Activated CD8-positive, alpha-beta memory T cell treated with anti-CD3 and anti-CD28 coated beads for 4 hours (primary cell): ENCODE measurements around the gene FBXW8.

Experiments
- DNase-seq, 2 donors: peaks; one replicate each; pipeline ENCODE4 v3.0.0-alpha.2; 2020; ENCODE audit warnings: low read depth in 2 of 2

The FBXW8 gene

DNA sequence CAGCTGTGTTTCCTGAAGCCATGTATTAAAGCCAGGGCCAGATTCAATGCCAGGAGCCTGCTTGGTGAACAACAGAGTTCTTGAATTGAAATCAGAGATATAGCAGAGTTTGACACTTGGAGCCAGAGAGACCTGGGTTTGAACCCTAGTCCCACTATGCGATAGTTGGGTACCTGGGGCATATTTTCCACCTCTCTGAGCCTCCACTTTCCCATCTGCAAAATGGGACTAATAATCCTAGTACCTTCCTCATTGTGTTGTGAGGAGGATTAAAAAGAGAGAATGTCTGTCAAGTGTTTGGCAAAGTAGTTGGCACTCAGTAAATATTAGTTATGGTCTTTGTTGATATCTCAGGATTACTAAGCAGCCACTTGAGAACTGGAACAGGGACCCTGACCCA lies 23.5 kb upstream of the FBXW8 start:
- DNase-seq, result no peak

DNA sequence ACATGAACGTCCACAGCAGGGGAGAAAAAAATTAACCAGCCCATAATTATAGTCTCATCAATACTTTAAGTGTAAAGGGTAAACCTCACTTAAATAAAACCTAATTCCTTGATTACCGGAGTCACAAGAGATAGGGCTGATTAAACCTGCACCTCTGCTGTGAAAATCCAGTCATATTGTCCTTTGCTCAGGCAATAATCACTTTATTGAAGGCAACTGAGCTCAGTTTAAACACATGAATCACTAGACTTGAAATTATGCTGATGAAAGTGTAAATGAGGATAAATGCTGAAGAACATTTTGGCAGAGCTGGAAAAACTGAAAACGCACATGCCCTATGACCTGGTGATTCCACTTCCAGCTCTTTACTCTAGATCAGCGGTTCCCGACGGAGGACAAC lies 22.9 kb upstream of the FBXW8 start:
- no peak for DNase-seq

DNA sequence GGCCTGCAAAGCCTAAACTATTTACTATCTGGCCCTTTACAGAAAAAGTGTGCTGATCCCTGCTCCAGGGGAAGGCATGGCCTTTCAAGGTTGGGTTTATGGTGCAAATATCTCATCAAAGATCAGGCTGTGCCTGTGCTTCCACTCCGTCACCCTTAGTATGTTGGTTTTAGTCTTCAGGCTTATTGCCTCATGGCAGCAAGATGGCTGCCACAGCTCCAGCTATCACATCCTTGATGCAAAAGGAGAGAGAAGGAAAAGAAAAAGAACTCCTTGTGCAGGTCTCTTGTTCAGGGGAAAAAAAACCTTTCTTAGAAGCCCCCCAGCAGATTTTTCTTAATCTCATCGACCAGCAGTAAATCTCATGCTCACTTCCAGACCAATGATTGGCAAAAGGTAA lies 20.4 kb upstream of the FBXW8 start:
- no peak for DNase-seq

DNA sequence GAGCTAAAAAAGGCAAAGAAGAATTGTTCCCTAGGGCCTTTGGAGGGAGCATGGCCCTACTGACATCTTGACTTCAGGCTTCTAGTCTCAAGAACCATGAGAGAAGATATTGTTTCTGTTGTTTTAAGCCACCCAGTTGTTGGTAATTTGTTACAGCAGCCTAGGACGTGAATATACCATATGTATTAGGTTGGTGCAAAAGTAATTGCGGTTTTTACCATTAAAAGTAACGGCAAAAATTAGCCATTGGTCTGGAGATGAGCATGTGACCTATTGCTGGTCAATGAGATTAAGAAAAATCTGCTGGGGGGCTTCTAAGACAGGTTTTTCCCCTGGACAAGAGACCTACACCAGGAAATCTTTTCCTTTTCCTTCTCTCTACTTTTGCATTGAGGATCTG lies 19.7 kb upstream of the FBXW8 start:
- DNase-seq, result no peak

DNA sequence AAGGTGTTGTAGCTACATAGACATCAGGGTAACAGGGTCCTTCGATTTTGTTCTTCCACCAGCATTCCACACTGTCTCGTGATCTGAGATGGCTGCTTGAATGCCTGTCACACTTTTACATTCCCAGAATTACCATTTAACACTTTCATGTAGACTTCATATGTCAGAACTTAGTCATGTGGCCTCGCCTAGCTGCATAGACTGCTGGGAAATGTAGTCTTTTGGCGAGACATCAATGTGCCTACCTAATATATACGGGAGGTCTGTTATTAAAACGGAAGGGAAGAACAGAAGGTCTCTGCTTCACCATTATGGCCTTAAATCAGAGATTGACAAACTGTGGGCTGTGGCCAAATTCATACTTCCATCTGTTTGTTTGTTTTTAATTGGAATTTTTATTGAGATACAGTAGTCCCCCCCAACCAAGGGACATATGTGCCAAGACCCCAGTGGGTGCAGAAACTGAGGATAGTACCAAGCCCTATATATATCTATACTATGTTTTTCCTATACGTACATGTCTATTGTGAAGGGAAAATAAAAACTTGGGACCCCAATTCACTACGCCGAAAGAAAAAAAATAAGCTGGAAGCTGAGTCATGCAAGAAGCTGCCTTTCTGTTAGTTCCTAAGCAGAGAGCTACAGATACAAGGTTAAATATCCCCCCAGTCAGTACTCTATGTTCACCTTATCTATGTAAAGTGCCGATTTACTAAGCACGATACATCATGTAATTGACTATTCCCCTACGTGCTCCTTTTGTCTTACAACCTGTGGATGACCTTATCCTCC lies 18.2 kb upstream of the FBXW8 start:
- no peak for DNase-seq

DNA sequence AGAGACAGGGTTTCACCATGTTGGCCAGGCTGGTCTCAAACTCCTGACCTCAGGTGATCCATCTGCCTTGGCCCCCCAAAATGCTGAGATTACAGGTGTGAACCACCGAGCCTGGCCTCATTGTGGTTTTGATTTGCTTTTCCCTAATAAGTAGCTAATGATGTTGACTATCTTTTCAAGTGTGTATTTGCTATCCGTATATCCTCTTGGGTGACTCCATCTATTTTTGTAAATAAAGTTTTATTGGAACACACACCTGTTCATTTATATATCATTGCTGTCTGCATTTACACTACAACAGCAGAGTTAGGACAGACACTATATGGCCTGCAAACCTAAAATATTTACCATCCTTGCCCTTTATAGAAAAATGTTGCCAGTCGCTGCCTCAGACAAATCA lies 15.8 kb upstream of the FBXW8 start:
- no peak for DNase-seq

DNA sequence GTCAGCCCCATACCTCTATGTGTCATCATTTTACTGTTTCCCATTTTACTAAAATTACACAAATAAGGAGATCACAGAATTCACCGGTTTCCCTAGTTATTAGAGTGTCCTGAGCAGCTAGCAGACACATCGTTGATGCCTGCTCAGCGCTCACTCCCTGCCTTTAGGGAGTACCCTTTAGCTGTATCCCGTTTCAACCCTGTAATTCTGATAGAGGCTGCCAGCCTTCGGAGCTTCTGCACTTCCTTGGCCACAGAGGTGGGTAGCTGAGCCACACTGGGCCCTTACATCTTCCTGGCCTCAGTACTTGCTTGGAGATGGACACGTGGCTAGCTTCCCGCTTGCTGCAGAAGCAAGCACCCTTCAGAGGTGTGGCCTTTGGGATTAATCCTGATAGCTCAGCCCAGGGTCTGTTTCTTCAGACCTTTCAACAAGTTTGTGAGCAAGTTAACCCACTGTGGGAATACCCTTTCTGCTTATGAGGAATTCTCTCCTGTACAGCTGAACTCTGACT lies 14.3 kb upstream of the FBXW8 start:
- DNase-seq, result no peak

DNA sequence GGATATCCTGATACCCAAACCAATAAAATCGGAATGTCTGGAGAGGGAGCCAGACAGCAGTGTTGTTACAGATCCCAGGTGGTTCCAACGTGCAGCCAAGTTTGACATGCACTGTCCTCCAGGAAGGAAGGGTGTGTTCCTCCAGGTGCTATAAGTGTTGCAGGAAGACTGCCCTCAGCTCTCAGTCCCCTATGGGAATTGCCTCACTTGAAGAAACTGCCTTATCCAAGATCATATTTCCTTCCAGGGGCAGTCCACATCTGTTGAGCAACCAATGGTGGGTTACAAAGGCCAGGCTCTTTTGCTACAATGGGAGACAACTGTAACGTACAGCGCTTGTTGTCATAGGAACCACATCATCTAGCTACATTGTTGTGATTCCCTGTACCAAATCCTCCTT lies 13.3 kb upstream of the FBXW8 start:
- no peak for DNase-seq

DNA sequence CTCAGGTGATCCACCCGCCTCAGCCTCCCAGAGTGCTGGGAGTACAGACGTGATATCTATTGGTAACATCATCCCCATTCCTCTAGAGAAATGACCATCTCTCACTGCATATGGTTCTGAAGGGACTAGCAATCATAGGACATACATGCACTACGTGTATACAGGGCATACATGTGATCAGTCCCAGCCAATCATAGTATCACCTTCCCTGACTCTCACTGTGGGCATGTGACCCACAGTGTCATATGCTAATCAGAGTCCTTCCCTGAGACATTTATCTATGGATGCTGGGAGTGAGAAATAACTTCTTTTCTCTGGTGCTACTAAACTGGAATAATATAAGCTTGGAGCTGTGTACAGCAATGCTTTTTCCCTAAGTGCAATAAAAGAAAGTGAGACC lies 12.1 kb upstream of the FBXW8 start:
- no peak for DNase-seq

DNA sequence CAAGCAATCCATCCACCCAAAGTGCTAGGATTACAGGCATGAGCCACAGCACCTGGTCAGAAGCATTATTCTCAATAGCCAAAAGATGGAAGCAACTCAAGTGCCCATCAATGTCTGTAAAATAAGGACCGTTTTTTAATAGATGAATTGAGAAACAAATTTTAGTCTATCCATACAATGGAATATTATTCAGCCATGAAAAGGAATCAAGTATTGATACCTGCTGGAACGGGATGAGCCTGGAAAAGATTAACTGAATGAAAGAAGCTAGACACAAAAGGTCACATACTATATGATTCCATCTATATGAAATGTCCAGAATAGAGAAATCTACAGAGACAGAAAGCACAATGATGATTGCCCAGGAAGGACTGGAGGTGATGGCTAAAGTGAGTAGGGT lies 9.1 kb upstream of the FBXW8 start:
- no peak for DNase-seq

DNA sequence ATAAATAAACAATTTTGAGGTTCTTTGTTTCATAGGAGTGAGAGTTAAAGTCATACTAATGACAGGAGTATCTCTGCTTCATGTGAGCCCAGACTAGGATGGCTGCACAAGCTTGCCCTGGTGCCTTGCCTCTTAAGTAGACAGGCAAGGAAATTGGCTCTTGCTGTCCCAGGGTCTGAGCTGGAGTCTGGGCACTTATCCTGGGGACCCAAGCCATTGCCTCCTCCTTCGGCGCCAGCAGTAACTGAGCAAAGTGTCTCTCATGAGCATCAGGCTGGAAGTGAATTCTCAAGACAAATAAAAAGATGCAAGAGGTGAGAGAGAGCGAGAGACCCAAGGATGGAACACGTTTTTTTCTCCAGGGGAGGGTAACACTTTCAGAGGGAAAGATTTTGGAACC lies 6.9 kb upstream of the FBXW8 start:
- no peak for DNase-seq

DNA sequence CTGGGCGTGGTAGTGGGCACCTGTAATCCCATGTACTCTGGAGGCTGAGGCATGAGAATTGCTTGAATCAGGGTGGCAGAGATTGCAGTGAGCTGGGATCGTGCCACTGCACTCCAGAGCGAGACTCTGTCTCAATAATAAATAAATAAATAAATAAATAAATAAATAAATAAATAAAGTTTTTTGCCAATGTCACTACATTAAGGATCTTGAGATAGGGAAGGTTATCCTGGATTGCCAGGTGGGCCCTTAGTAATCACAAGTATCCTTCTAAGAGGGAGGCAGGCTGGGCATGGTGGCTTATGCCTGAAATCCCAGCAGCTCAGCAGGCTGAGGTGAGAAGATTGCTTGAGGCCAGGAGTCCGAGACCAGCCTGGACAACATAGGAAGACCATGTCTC lies 4.5 kb upstream of the FBXW8 start:
- DNase-seq, result no peak

DNA sequence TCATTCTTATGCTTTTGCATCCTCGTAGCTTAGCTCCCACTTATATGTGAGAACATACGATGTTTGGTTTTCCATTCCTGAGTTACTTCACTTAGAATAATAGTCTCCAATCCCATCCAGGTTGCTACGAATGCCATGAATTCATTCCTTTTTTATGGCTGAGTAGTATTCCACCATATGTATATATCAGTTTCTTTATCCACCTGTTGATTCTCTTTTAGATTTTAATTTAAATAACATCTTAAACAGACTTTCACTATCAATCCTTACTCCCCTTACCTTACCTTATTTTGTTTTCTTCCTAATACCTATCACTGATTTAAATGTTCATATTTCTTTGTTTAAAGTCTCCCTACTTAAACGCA lies 488 bp upstream of the FBXW8 start:
- no peak for DNase-seq

DNA sequence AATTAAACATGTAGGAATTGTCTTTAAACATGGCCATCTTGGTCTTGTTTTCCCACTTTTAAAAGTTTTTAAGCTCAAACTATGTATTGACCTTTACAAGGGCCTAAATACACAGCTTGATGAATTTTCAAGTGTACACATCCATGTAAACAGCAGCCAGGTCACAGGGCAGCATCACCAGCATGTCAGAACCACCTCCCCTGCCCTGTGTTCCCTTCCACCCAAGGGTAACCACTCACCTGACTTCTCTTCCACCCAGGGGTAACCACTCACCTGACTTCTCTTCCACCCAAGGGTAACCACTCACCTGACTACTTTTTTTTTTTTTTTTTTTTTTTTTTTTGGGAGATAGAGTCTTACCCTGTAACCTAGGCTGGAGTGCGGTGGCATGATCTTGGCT lies 4.6 kb downstream of the FBXW8 start:
- no peak for DNase-seq

DNA sequence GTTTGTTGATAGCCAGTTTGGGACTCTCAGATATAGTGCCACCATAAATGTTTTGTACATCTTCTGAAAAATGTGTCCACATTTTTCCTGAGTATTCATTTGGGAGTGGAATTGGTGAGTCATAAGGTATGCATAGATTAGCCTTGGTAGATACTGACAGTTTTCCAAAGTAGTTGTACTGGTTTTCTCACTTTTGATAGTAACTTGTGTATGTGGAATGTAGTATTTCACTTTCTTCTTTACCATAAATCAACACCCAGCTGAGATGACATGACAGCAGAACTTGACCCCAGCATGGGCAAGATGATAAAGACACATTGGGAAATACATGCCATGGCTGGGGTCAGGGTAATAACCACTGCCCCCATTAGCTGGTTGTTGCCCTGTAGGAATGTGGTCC lies 5.4 kb downstream of the FBXW8 start:
- DNase-seq, result no peak

DNA sequence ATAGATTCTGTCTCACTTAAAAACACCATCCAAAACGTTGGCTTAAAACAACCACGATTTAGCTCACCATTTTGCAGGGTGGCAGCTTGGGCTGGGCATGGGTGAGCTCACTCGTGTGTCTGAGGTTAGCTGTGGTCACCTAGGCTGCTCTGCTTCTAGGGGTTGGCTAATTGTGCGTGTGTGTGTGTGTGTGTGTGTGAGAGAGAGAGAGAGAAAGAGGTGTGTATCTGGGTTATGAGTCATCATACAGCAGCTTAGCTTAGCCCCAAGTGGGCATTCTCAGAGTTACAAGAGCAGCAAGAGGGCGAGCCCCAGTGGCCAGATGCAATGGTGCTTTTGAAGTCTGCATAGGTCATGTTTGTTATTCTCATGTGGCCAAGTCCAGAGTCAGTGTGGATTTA lies 6.0 kb downstream of the FBXW8 start:
- DNase-seq, result peak in 1 of 2 donors; percentile 38

DNA sequence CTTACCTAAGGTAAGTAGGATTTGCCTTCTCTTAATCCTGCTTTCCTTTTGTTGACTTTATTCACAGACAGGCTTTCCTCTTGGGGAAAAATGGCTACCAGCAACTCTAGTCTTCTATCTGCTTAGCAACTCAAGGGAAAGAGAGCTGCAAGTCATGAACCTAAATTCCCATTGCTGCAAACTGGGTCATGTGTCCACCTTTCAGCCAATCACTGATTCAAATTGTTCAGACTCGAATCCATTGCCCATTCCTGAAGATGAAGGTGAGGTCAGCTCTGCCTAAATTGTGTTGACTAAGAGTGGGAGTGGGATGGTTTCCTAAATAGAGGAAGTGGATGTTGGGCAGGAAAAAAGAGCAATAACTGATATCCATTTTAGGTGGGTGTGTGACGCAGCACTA lies 7.7 kb downstream of the FBXW8 start:
- no peak for DNase-seq

DNA sequence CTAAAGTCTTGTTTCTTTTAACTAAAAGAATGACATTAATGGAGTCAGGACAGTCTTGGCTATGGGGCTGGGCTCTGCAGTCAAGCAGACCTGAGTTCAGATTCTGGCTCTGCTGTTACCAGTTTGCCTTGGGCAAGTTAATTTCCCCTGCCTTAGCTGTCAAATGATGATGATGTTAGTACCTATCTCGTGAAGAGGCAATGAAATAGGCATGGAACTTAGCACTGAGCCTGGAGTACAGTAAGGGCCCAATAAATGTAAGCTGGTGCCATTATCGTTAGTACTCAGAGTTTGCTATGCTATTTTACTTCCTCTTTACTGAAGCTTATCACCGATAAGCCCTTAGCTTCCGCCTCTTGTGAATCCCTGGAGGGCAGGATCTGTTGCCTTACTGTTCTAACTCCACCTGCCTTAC lies 8.5 kb downstream of the FBXW8 start:
- DNase-seq, result no peak

DNA sequence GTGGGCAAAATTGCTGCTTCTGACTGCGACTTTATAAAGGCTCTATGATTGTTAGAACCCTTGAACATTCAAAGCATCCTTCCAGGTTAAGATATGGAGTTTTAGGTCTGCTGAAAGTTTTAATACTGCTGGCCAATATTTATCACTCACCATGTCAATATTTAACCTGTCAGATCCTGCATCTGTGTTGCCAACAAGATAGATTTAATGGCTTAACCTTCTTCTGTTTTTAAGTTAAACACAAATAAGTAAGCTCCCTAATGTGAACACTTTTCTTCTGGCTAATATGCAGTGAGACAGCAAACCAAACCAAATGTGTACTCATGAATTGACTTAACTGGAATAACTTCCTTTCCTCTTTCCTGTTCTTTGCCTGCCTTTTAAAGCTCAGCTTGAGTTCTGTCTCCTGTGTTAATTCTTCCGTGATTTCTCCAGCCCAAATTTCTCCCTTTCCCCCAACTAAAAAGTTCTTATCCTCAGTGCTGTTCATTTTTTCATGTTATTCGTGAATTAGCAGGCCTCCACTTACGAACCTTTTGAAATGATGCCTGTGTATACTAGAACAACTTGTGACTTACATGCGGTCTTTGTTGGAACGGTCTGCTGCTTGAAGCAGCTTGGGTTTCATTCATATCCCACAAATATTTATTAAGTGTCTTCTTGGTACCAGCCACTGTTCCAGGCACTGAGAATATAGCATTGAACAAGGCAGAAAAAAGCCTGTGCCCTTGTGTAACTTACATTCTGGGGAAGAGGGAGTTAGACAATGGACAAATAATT lies 9.1 kb downstream of the FBXW8 start:
- no peak for DNase-seq

DNA sequence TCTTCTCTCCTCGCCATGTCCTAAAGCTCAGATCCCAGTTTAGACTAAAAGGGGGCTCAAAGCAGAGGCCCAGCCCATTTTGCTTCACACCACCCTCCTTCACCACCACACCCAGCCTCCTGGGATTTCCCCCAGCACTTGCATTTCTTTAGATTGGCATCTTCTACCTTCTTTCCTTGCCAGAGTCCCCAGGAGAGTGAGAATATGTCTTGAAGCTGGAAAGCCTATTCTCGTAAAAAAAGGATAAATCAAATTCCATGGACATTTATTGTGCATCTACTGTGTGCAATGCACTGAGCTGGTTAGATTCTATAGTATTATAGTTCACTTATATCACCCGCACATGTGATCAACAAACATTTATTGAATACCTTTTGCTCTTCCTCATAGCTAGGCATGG lies 10.2 kb downstream of the FBXW8 start:
- no peak for DNase-seq

DNA sequence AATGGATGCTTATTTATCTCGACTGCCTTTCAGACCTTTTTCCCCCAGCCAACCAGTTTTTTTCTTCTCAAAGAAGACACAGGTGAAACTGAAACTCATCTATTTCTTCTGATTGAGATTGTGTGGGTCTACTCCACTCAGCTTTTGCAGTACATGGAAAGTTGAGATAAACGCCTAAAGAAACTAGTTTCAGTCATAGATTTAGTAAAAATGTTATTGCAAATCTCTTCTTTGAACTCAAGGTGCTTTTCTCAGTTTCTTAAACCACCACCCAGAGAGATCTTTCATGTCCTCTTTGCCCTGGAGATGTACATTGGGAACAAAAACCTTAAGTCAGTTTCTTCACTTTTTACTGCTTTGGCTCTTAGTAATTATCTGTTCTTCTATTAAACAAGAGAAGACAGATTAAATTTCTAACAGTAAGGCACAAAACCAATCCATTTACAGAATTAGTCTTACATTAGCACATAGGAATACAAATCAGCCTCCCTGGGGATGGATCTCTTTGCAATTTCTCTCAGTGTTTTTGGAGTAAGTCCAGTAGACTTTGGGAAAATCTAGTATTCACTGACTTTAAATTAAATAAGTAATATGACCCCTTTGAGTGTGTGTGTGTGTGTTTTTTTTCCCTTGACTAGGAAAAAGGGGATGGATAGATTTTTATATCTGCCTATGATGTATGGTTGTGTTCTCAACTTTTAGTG lies 11.6 kb downstream of the FBXW8 start:
- no peak for DNase-seq

DNA sequence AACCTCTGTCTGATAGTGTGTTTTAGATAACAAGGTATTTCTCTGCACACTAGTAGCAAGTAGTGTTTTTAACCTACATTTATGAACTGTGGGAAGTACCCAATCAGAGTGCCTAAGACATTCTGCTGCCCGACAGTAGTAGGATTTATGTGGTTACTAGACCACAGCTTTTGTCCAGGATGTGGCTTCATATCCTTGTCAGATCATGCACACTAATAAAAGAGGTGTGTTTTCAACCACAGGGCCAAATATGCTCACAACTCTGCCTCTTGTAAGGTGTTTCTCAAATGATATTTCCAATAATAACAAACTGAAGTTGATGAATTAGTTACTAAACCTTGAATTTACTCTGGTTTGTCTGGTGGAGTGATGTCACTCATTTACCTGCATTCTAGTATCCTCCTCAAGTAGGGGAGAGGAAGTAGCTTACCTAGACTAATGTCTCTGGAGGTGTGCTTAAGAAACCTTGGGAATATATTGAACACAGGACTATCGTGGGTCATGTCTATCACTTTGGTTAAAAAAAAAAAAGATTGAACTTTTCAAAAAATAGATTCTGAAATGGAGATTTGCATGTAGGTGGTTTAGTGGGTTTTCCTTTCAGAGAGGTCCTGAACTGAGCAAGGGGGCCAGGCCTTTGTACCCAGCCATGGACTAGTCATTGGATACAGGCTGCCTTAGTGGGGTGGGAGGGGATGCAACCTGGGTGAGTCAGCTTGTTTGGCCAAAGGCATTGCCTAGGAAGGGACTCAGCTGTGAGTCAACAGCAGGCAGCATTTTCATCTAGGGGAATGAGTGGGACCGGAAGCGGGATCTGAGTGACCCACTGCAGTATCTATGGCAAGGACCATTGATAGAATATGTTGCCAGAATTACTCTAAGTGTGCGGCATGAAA lies 14.1 kb downstream of the FBXW8 start:
- DNase-seq, result peak in 1 of 2 donors; percentile 23
